K562 (cell line): ENCODE measurements around the gene OR52I1. TPM values are rescaled to one million over a fixed set of nuclear protein-coding genes. Genes with fewer than 3 reads are reported as not detected.
A peak's percentile ranks its signal among the peaks of the same experiment; 100 is the strongest.

Source experiments
- CBX1 ChIP-seq: sonication (generic); IDR thresholded peaks from 2 replicates; pipeline ENCODE4 v1.6.1; 2016; ENCODE audit warnings: antibody characterized with exemption, low read depth, mild to moderate bottlenecking
- KLF1 ChIP-seq: fragments of 450-650 bp; IDR thresholded peaks from 2 replicates; pipeline ENCODE4 v1.6.1; 2016; ENCODE audit warnings: missing genetic modification characterization, missing compliant biosample characterization
- KLF13 ChIP-seq: fragments of 450-650 bp; IDR thresholded peaks from 2 replicates; pipeline ENCODE4 v1.6.1; 2016; ENCODE audit warnings: missing genetic modification characterization, low read depth, mild to moderate bottlenecking, missing compliant biosample characterization, moderate library complexity, borderline replicate concordance
- MAX ChIP-seq: sonication (generic); formaldehyde crosslinking; IDR thresholded peaks from 2 replicates; pipeline ENCODE4 v1.9.0; 2022; ENCODE audit warnings: mild to moderate bottlenecking, missing genetic modification reagents
- NCOA6 ChIP-seq: fragments of 450-650 bp; IDR thresholded peaks from 2 replicates; pipeline ENCODE4 v1.6.1; 2017; ENCODE audit warnings: mild to moderate bottlenecking
- NR2C2 ChIP-seq, 2 experiments: fragments of 200-800 bp in 1 of 2; sonication (Bioruptor generic) in 1 of 2; sonication (generic) in 1 of 2; formaldehyde crosslinking in 1 of 2; IDR thresholded peaks; 2 replicates each; pipeline versions ENCODE4 v1.6.1 to v1.8.0; 2016 to 2022; ENCODE audit warnings: mild to moderate bottlenecking in 1 of 2, missing compliant biosample characterization in 1 of 2, missing genetic modification characterization in 1 of 2, missing genetic modification reagents in 1 of 2
- UBTF ChIP-seq, 2 experiments: IDR thresholded peaks; 2 replicates each; pipeline ENCODE4 v1.6.1; 2012; ENCODE audit warnings: improper control_type of control experiment in 2 of 2, low read depth in 2 of 2, low read length in 2 of 2, borderline replicate concordance in 1 of 2
- polyA plus RNA-seq, 8 experiments: library from polyadenylated mRNA; depleted of rRNA in 4 of 8; stranded (reverse) in 5 of 8; unstranded in 3 of 8; fragments of >200 nt; fragmentation: Nextera tagmentation in 2 of 8; fragmentation: Illumina TruSeq in 1 of 8; extraction: Ambion mirVana in 2 of 8; extraction: Trizol in 1 of 8; gene quantifications; 2 replicates each; pipeline versions ENCODE4 v1.2.1 to v1.2.3, GENCODE V29; 2011 to 2014; ENCODE audit warnings: inconsistent platforms in 1 of 8, missing spikeins in 1 of 8
- total RNA-seq, 7 experiments: library from RNA; depleted of rRNA in 6 of 7; stranded (reverse); fragments of >200 nt in 6 of 7; fragmentation: Illumina TruSeq in 2 of 7; extraction: Trizol in 2 of 7; gene quantifications; 2 replicates each; pipeline versions ENCODE4 v1.2.1 to v1.2.3, GENCODE V29; 2011 to 2021; ENCODE audit warnings: low replicate concordance in 1 of 7
- TF ChIP-seq, protein P1 (sequence below), 2 experiments: fragments of 450-650 bp; formaldehyde crosslinking in 1 of 2; IDR thresholded peaks; 2 replicates each; pipeline versions ENCODE4 v1.4.0 to v1.6.1; 2014 to 2020; ENCODE audit warnings: mild to moderate bottlenecking in 2 of 2, borderline replicate concordance in 1 of 2, low read depth in 1 of 2
- TF ChIP-seq, protein P2 (sequence below): IDR thresholded peaks from 2 replicates; pipeline ENCODE4 v1.6.1; 2011; ENCODE audit warnings: borderline replicate concordance, low read depth, mild to moderate bottlenecking, moderate library complexity, low read length; ENCODE audit not compliant: insufficient read depth, poor library complexity, severe bottlenecking
- TF ChIP-seq, protein P3 (sequence below): fragments of 450-650 bp; formaldehyde crosslinking; IDR thresholded peaks from 2 replicates; pipeline ENCODE4 v1.4.0; 2020; ENCODE audit warnings: mild to moderate bottlenecking, moderate library complexity

OR52I1 gene
- total and polyA plus RNA-seq, 9 of the 15 experiments (the other 6 are each of a cell fraction or from before 2014, with no cell fraction given) = not detected

GRCh38 chr11:4636962-4637661, 43.3 kb downstream of the OR52I1 start, which contains the start of gene OR51D1 (continued):
- TF ChIP-seq, protein P1, sequence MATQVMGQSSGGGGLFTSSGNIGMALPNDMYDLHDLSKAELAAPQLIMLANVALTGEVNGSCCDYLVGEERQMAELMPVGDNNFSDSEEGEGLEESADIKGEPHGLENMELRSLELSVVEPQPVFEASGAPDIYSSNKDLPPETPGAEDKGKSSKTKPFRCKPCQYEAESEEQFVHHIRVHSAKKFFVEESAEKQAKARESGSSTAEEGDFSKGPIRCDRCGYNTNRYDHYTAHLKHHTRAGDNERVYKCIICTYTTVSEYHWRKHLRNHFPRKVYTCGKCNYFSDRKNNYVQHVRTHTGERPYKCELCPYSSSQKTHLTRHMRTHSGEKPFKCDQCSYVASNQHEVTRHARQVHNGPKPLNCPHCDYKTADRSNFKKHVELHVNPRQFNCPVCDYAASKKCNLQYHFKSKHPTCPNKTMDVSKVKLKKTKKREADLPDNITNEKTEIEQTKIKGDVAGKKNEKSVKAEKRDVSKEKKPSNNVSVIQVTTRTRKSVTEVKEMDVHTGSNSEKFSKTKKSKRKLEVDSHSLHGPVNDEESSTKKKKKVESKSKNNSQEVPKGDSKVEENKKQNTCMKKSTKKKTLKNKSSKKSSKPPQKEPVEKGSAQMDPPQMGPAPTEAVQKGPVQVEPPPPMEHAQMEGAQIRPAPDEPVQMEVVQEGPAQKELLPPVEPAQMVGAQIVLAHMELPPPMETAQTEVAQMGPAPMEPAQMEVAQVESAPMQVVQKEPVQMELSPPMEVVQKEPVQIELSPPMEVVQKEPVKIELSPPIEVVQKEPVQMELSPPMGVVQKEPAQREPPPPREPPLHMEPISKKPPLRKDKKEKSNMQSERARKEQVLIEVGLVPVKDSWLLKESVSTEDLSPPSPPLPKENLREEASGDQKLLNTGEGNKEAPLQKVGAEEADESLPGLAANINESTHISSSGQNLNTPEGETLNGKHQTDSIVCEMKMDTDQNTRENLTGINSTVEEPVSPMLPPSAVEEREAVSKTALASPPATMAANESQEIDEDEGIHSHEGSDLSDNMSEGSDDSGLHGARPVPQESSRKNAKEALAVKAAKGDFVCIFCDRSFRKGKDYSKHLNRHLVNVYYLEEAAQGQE (IDR thresholded peaks at IDR 0.05; ENCODE audit: borderline replicate concordance) = peak; percentile 82
- TF ChIP-seq, protein P1 (CRISPR knock-in tag; IDR thresholded peaks at IDR 0.05; ENCODE audit: low read depth) = no peak
- TF ChIP-seq, protein P2, sequence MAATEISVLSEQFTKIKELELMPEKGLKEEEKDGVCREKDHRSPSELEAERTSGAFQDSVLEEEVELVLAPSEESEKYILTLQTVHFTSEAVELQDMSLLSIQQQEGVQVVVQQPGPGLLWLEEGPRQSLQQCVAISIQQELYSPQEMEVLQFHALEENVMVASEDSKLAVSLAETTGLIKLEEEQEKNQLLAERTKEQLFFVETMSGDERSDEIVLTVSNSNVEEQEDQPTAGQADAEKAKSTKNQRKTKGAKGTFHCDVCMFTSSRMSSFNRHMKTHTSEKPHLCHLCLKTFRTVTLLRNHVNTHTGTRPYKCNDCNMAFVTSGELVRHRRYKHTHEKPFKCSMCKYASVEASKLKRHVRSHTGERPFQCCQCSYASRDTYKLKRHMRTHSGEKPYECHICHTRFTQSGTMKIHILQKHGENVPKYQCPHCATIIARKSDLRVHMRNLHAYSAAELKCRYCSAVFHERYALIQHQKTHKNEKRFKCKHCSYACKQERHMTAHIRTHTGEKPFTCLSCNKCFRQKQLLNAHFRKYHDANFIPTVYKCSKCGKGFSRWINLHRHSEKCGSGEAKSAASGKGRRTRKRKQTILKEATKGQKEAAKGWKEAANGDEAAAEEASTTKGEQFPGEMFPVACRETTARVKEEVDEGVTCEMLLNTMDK = no peak
- TF ChIP-seq CBX1 = no peak
- TF ChIP-seq, protein P3, sequence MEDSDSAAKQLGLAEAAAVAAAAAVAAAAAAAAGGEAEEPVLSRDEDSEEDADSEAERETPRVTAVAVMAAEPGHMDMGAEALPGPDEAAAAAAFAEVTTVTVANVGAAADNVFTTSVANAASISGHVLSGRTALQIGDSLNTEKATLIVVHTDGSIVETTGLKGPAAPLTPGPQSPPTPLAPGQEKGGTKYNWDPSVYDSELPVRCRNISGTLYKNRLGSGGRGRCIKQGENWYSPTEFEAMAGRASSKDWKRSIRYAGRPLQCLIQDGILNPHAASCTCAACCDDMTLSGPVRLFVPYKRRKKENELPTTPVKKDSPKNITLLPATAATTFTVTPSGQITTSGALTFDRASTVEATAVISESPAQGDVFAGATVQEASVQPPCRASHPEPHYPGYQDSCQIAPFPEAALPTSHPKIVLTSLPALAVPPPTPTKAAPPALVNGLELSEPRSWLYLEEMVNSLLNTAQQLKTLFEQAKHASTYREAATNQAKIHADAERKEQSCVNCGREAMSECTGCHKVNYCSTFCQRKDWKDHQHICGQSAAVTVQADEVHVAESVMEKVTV = peak; percentile 75; the same call in 1 of the 2 replicates
- TF ChIP-seq KLF1 = no peak
- TF ChIP-seq NCOA6 = no peak
- no peak for TF ChIP-seq NR2C2 (CRISPR knock-in tag; IDR thresholded peaks at IDR 0.05)
- no peak for TF ChIP-seq NR2C2 (tag; IDR thresholded peaks at IDR 0.05)
- TF ChIP-seq UBTF (IDR thresholded peaks at IDR 0.05; ENCODE audit: borderline replicate concordance in 1 of 2, low read depth in 2 of 2, low read length in 2 of 2) = no peak
- 0 out of 2 replicates have a peak, but pooled peaks have one; percentile 18 for TF ChIP-seq MAX (CRISPR knock-in tag)
- no peak for TF ChIP-seq KLF13
